ENCODE results near the gene ZFAND5. TPM values are rescaled to one million over a fixed set of nuclear protein-coding genes. Genes with fewer than 3 reads are reported as not detected.

The ZFAND5 gene
- total and polyA plus RNA-seq, 4 donors = 45.6 to 119 (median 61.9) TPM

GRCh38 chr9:72309364-72310133 lies 55.5 kb downstream of the ZFAND5 start:
- WGBS = 49% methylated on average over 4 of the region's 4 CpGs
- Histone ChIP-seq H3K27ac (ENCODE audit: low read depth in 1 of 2, low read length in 2 of 2) (no peak overlapping the region), H3K27me3 (ENCODE audit: control insufficient read depth in 4 of 4, insufficient read depth in 4 of 4, low read length in 3 of 4) (no peaks in the 10 kb centered on the region), H3K9me3 (ENCODE audit: control insufficient read depth in 4 of 4, low read length in 3 of 4) (no peaks in the 10 kb centered on the region), H3K9ac (ENCODE audit: low read depth in 1 of 2, low read length in 2 of 2) (no peak overlapping the region), H3K4me1 (ENCODE audit: control insufficient read depth in 4 of 4, insufficient read depth in 4 of 4, low read length in 3 of 4) (peaks cover 0 to 2% (median 2%) of the 10 kb centered on the region in 4 donors), H3K4me3 (ENCODE audit: low read depth in 1 of 3, low read length in 3 of 3) (no peak overlapping the region), H3K36me3 (ENCODE audit: control insufficient read depth in 4 of 4, insufficient read depth in 3 of 4, low read depth in 1 of 4, low read length in 3 of 4) (no peaks in the 10 kb centered on the region)
- TF ChIP-seq CTCF (IDR thresholded peaks at IDR 0.05; ENCODE audit: low read depth, low read length, missing input control) (no peak), NR2F2 (IDR thresholded peaks at IDR 0.05) (no peak), FOXA1 (IDR thresholded peaks at IDR 0.05) (no peak), HNF4A (conservative IDR thresholded peaks at IDR 0.05) (peak; percentile 12 to 24), RAD21 (IDR thresholded peaks at IDR 0.05) (no peak), FOXA2 (IDR thresholded peaks at IDR 0.05) (no peak), RXRA (IDR thresholded peaks at IDR 0.05) (peak in 1 of 2 donors; percentile 33)
- DNase-seq (ENCODE audit: low spot score) = no peak

DNA sequence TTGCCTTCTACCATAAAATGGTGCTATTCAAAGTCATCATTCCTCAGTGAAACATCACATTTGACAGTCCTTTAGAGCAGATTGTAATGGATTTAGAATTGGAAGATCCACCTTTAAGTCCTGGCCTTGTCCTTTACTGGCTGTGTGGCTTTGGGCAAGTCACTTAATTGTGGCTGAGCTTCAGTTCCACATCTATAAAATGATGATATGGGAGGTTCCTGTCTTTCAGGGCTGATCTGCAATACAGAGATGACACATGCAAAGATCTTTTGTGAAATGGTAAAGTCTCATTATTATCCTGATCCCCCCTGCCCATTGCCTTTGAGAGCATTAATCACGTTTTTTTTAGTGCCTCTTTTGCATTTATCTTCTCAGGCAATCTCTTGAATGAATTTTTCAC lies 58.2 kb downstream of the ZFAND5 start:
- Histone ChIP-seq H3K4me3 (ENCODE audit: low read depth in 1 of 3, low read length in 3 of 3) (no peak overlapping the region), H3K27ac (ENCODE audit: low read depth in 1 of 2, low read length in 2 of 2) (no peak overlapping the region)

More for the DNA sequence above, 58.2 kb downstream of the ZFAND5 start:
- Histone ChIP-seq H3K36me3 (ENCODE audit: control insufficient read depth in 4 of 4, insufficient read depth in 3 of 4, low read depth in 1 of 4, low read length in 3 of 4) (no peaks in the 10 kb centered on the region), H3K27me3 (ENCODE audit: control insufficient read depth in 4 of 4, insufficient read depth in 4 of 4, low read length in 3 of 4) (no peaks in the 10 kb centered on the region), H3K9ac (ENCODE audit: low read depth in 1 of 2, low read length in 2 of 2) (no peak overlapping the region), H3K4me1 (ENCODE audit: control insufficient read depth in 4 of 4, insufficient read depth in 4 of 4, low read length in 3 of 4) (peaks cover 0 to 1% (median 0%) of the 10 kb centered on the region in 4 donors), H3K9me3 (ENCODE audit: control insufficient read depth in 4 of 4, low read length in 3 of 4) (no peaks in the 10 kb centered on the region)
- DNase-seq (ENCODE audit: low spot score) = no peak
- WGBS = 83% methylated on average over 1 of the region's 1 CpG
- TF ChIP-seq CTCF (IDR thresholded peaks at IDR 0.05; ENCODE audit: low read depth, low read length, missing input control) = no peak
- no peak for TF ChIP-seq SP1 (IDR thresholded peaks at IDR 0.05)
- TF ChIP-seq RXRA (IDR thresholded peaks at IDR 0.05) = no peak
- no peak for TF ChIP-seq EGR1 (IDR thresholded peaks at IDR 0.05; ENCODE audit: low read depth in 2 of 2)
- TF ChIP-seq HNF4A (conservative IDR thresholded peaks at IDR 0.05) = no peak
- TF ChIP-seq GABPA (IDR thresholded peaks at IDR 0.05 in 1 of 2, conservative IDR thresholded peaks at IDR 0.05 in 1 of 2) = no peak
- TF ChIP-seq FOXA2 (IDR thresholded peaks at IDR 0.05) = no peak
- no peak for TF ChIP-seq RAD21 (IDR thresholded peaks at IDR 0.05)
- no peak for TF ChIP-seq TAF1 (conservative IDR thresholded peaks at IDR 0.05)
- TF ChIP-seq ATF3 (IDR thresholded peaks at IDR 0.05) = no peak
- no peak for TF ChIP-seq FOXA1 (IDR thresholded peaks at IDR 0.05)
- TF ChIP-seq MAX (IDR thresholded peaks at IDR 0.05) = no peak
- TF ChIP-seq NR2F2 (IDR thresholded peaks at IDR 0.05) = no peak
- TF ChIP-seq, protein P1, sequence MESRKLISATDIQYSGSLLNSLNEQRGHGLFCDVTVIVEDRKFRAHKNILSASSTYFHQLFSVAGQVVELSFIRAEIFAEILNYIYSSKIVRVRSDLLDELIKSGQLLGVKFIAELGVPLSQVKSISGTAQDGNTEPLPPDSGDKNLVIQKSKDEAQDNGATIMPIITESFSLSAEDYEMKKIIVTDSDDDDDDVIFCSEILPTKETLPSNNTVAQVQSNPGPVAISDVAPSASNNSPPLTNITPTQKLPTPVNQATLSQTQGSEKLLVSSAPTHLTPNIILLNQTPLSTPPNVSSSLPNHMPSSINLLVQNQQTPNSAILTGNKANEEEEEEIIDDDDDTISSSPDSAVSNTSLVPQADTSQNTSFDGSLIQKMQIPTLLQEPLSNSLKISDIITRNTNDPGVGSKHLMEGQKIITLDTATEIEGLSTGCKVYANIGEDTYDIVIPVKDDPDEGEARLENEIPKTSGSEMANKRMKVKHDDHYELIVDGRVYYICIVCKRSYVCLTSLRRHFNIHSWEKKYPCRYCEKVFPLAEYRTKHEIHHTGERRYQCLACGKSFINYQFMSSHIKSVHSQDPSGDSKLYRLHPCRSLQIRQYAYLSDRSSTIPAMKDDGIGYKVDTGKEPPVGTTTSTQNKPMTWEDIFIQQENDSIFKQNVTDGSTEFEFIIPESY (IDR thresholded peaks at IDR 0.05) = no peak
- TF ChIP-seq HNF4G (IDR thresholded peaks at IDR 0.05) = no peak

All from liver (tissue), 9 donors.